CD1c-positive myeloid dendritic cell (primary cell): ENCODE results near the gene SALL3.

Experiments used
- DNase-seq: peaks from one replicate; pipeline ENCODE4 v3.0.0-alpha.2; 2016; ENCODE audit errors: extremely low spot score

SALL3 gene

GRCh38 chr18:79006106-79006795, 26.6 kb downstream of the SALL3 start:
- DNase-seq: no peak

GRCh38 chr18:79007440-79007839, 27.8 kb downstream of the SALL3 start:
- DNase-seq: no peak

GRCh38 chr18:79008356-79008940, 28.8 kb downstream of the SALL3 start:
- DNase-seq: no peak

- DNase-seq: no peak
Measured at GRCh38 chr18:79010802-79011201, 31.2 kb downstream of the SALL3 start.

- no peak for DNase-seq
Measured at GRCh38 chr18:79011300-79011870, 31.8 kb downstream of the SALL3 start.

- no peak for DNase-seq
Measured at GRCh38 chr18:79013869-79014268, 34.3 kb downstream of the SALL3 start.

- DNase-seq: no peak
Measured at GRCh38 chr18:79018911-79019310, 39.3 kb downstream of the SALL3 start.

- no peak for DNase-seq
Measured at GRCh38 chr18:79019881-79020280, 40.3 kb downstream of the SALL3 start.

GRCh38 chr18:79022603-79023002, 43.0 kb downstream of the SALL3 start:
- DNase-seq: no peak

- DNase-seq: no peak
Measured at GRCh38 chr18:79026491-79026890, 46.9 kb downstream of the SALL3 start.

GRCh38 chr18:79030680-79031079, 51.1 kb downstream of the SALL3 start:
- no peak for DNase-seq

GRCh38 chr18:79042276-79042675, 62.7 kb downstream of the SALL3 start:
- no peak for DNase-seq

GRCh38 chr18:79043288-79043687, 63.7 kb downstream of the SALL3 start:
- DNase-seq: no peak

GRCh38 chr18:79046522-79046921, 66.9 kb downstream of the SALL3 start:
- DNase-seq: no peak

- DNase-seq: no peak
Measured at GRCh38 chr18:79047556-79048244, 68.1 kb downstream of the SALL3 start.

GRCh38 chr18:79048245-79048632, 68.6 kb downstream of the SALL3 start:
- DNase-seq: no peak

- no peak for DNase-seq
Measured at GRCh38 chr18:79049506-79049905, 69.9 kb downstream of the SALL3 start.
